Central memory CD4-positive, alpha-beta T cell (primary cell): Measurements from ENCODE around the gene EPB41L1.

Source experiments
- DNase-seq: peaks from one replicate; pipeline ENCODE4 v3.0.0; 2022
- total RNA-seq, 3 experiments: gene quantifications; one replicate each; lab custom pipeline; 2026; lab: John Stamatoyannopoulos, UW

Gene EPB41L1
- total RNA-seq = 0.21 to 0.58 (median 0.22) reads per million in 3 experiments

DNA sequence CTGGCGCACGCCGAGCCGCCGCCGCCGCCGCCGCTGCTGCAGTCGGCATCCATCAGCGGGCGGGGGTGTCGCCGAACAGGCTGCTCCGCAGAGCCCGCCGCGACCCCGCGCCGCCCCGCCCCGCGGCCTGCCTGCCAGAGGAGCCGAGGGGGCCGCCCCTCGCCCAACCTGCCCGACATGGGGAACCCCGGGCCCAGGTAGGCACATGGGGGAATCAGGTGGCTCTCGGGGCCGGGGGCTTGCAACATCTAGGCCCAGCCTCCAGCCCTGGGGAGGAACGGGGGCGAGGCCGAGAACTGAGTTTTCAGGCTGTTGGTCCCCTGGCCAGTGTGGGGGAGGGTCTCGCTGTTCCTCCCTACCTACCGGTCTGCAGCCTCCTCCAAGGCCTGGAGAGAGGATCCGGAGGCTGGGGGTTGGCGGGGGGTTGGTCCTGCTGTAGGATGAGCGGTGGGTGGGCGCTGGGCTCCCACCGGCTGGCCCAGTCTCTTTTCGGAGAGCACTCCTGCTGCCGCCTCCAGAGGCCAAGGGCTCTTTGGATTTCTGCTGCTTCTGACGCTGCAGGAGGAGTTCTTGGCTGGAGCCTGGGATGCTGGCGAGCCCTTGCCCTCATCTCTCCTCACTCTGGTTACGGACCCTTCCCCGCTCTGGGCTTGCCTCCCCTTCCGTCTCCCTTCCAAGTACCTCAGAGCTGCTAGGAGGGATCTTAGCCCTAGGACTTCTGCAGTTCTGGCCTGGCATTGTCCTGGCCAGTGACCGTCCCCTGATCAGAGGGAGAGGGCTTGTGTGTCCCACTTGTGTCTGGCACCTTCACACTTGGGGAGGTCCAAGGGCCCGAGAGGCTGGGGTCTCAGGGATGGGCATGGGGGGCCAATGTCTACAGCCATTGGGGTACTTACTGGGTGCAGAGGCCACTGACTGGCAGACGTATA, at the start of gene EPB41L1:
Gene EPB41L1 (plus strand): TSS at position 41 of the 929 bp plus-strand sequence. CDS start 19,038 bp downstream, outside the sequence.
- DNase-seq = no peak

DNA sequence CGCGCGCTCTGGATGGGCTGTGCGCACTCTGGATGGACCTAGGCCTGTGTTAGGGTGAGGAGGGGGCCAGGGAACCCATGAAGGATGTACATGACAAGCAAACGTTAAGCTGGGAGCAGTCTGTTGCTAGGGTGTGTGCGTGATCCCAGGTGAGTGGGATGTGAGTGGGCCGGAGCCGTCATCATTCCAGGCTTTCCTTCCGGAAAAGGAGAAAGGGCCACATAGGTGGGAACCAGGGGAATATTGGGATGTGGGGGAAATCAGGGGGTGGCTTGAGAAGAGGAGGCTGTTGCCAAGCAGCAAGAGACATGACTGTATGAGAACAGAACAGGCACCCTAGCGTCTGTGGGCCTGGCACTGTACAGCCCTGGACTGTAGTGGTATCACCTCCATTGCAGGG, 49.7 kb upstream of the EPB41L1 start:
- no peak for DNase-seq

DNA sequence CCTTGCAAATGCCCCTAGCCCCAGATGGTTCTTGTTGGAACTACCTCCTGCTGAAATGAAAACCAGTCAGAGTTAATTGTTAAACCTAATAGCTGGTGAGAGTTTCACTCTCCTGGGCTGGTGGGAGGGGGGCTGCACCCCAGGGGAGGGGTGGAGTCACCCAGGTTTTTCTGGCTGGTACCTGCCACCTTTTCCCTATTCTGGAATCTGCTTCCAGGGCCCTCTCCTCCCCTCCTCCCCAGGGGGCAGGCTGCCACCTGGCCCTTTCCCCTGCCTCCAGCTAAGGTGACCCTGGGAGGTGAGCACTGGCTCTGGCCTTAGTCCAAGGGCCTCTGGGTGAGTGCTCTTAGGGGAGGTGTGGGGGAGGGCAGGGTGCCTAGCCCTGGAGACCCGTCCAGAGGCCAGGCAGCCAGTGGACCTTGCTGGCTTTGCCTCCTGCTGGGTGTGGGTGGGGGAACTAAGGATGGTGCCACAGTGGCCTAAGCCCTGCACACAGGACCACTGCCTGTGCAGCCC, 48.8 kb upstream of the EPB41L1 start:
- no peak for DNase-seq

DNA sequence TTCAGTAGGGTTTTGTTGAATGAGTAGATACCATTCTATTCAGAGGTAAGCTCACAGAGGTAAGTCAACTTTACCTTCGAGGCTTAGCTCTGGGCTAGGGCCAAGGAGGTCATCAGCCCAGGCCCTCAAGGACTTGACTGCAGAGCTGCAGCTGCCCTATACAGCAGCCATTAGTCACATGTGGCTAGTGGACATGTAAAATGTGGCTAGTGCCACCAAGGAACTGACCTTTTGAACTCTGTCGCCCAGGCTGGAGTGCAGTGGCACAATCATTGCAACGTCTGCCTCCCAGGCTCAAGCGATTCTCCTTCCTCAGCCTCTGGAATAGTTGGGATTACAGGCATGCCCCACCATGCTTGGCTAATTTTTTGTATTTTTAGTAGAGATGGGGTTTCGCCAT, 47.9 kb upstream of the EPB41L1 start:
- no peak for DNase-seq

DNA sequence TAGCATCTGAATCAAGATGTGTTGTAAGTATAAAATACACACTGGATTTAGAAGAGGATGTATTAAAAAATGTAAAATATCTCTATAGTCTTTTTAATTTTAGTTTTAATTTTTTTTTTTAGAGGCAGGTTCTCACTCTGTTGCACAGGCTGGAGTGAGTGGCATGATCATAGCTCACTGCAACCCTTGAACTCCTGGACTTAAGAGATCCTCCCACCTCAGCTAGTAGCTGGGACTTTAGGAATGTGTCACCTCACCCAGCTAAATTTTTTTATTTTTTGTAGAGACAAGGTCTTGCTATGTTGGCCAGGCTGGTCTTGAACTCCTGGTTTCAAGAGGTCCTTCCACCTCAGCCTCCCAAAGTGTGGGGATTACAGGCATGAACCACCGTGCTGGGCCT, 46.7 kb upstream of the EPB41L1 start:
- no peak for DNase-seq

DNA sequence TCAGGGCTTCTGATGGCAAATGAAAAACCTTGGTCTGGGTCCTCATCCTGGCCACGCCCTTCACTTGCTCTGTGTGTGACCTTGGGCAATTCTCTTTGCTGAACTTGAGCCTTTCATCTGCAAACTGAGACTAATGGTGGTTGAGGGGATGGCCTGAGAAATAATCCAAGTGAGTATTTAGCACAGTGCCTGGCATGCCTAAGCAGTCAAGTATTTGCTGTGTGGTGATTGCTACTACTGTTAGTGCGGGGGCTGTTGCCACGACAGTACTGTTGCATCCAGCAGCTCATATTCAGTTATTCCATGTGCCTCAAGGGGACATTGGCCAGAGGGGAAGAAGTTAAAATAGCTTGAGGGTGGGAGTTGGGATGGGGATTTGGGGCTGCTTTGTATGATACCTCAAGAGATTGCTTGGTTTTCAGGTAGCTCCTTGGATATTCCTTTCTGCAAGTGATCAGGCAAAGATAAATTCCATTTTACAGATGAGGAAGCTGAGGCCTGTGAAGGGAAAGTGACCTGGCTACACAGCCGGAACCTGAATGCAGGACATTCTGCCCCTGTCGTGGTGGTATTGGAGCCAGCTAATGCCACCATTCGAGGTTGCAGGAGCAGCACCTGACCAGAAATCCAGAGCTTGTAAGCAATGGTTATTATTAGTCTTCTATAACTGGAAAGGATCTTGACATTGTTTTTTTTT, 45.1 kb upstream of the EPB41L1 start:
- no peak for DNase-seq

DNA sequence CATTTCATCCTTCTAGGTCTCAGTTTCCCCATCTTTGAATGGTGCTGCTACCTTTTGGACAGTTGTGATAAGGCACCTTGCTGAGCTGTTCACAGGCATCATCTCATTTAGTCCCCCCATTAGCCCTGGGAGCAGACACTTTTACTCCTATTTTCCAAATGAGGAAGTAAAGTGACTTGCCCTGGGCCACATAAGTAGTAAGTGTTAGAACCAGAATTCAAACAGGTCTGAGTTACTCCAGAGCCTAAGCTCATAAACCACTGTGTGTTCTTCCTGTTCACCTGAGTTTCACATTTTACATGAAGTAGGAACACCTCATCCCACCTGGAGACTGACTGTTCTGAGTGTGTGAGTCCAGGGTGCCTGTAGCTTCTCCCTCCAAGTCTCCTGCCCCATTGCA, 43.5 kb upstream of the EPB41L1 start:
- DNase-seq = no peak

DNA sequence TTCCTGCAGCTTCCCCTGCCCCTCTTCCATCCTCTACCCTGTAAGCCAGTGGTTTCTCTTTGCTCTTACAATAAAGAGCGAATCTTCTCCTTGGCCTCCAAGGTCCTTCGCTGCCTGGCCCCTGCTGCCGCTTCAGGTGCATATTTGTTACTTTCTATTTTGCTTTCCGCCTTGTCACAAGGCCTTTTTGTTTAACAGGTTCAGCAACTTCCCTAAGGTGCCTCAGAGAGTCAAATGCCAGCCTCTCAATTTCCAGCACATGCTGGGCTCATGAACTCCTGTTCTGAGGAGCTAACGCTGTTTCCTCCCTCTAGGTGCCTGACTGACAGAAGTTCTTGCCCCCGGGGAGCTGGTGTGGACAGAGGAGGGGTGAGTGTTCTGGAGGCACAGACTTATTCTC, 42.4 kb upstream of the EPB41L1 start:
- no peak for DNase-seq

DNA sequence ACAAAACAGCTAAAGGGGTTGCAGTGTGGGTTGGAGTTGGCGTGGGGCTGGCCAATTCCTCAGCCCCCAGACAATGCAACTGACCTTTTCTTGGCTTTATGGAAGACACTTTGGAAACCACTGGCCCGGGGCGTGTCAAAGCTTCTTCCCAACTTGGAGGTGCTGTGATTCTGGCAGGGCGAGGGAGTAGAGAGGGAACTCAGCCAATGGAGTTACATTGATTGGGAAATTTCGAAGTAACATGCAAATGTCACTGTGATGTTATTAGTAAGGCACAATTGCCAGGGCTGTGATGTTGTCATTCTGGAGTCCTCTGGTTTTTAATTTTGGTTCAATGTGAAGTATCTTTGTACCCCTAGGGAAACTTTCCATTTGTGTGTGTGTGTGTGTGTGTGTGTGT, 41.5 kb upstream of the EPB41L1 start:
- DNase-seq = no peak

DNA sequence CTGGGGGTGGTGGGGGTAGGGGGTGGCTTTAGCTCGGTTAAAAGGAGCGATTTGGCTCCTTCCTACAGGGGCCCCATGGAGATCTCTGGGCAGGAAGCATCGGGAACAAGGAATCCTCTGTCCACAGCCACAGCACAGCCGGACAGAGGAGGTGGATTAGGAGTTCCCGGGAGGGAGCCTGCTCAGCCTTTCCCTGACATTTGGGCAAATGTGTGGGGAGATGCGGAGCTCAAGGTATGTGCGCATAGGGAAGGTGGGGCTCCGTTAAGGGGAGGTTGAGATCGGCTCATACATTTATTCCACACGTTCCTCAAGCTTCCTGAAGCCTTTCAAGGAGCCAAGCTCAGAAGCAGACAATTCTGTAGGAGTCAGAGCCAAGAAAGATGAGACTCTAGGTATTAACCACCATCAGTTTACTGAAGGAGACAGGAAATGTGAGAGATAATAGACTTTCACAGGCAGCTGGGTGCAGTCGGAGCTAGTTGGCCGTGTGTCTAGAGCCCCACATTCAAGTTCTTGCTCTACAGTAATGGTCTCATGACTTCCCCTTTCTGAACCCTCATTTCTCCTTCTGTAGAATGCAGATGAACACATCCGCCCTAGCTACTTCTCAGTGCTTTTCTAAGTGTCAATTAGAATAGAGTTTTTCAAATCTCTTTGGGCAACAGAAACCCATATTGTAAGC, 40.8 kb upstream of the EPB41L1 start:
- DNase-seq = no peak

DNA sequence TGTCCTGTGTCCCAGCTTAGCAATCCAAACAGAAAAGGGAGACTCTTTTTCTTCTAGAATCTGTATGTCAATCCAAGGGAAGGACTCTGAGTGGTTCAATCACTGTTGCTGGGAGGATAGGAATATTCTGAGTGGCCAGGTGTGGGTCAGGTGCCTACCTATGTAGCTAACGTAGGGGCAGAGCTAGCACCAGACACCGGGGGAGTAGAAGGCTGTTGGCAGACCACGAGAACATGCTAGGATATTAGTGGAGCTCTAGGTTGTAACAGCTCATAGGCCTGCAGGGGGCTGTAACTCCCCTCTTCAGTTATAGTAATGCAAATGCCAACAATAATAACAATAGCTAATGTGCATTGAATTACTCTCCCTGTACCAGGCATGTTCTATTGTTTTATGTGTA, 39.8 kb upstream of the EPB41L1 start:
- DNase-seq = no peak

DNA sequence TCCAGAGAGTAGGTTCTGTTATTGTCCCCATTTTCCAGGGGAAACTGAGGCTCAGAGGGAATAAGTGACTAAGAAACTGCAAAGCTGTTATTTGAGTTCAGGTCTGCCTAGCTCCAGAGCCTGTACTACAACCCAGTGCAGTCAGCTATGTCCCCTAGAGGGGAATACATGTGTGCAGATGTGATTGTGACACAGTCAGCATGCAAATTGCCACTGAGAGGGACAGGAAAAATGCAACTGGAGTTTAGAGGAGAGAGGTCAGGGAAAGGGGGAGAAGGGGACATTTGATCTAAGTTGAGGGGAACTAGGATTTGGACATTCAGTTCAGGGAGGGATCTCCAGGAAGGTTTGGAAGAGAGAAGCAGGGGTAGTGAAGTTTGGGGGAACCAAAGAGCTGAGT, 38.6 kb upstream of the EPB41L1 start:
- no peak for DNase-seq

DNA sequence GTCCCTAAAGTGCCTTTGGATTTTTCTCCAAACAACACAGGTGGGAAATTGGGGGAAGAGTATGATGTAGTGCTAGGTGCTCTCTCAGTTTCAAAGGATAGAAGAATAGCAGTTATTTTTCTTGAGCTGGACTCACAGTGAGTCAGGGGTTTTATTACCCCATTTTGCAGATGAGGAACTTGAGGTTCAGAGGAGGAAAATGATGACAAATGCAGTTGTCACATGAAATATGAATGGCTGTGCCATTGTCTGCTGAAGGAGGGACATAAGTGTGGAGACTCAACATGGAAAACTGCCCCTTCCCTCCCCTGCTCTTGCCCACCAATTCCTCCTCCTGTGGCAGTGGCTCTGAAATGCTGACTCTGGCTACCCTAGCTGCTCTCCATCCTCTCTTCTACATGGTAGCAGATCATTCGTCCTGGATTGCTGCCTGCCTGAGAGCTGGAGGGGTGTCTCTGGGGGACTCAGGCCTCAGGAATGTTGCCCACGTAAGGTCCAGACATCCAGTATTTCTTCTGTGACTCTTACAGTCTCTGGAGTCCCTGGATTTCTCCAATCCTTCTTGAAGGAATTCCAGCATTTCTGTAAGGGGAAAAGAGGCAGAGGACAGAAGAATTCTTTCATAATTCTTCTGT, 37.6 kb upstream of the EPB41L1 start:
- DNase-seq = no peak

DNA sequence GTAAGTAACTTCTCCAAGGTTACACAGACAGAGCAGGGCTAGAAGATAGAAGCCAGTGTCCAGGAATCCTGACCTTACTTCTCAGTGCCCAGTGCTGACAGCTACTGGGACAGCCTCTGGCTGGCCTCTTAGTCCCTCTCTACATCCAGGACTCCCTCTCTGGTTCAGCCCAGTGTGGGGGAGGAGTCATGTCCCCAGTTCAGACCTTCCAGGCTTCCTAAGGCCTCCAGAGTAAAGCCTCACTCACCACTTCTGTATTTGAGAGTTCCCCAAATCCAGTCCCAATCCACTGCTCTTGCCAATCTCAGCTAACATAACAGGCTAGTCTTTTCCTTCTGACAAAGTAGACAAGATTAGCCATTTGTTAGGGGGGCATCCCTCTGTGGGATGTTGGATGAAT, 36.9 kb upstream of the EPB41L1 start:
- DNase-seq = no peak

DNA sequence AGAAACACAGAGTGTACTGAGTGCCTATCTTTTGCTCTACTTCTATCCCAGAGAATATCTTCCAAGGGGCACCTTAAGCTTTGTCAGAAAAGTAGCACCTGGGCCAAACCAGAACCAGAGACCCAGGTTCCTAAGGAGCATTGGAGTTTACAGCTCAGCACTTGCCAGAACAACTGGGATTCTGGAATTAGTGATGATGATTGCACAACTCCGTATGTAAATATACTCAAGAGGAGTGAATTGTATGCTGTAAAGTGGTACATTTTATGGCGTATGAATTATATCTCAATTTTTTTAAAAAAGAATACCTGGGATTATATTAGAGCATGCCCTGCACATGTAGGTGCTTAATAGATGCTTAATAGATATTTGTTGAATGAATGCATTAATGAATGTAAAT, 36.2 kb upstream of the EPB41L1 start:
- DNase-seq = no peak

DNA sequence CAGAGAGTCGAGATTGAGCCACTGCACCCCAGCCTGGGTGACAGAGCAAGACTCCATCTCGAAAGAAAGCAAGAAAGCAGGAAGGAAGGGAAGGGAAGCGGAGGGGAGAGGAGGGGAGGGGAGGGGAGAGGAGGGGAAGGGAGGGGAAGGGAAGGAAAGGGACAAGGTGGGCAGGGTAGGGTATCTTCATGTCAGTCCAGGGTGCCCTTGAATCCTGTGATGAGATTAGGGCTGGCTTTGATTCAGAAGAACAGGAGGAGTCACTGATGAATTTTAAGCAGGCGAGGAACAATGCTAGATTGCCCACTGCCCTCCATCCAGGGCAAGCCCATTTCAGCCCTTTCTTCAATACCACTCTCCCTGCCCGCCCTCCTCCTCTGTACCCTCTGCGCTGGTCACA, 35.0 kb upstream of the EPB41L1 start:
- no peak for DNase-seq

DNA sequence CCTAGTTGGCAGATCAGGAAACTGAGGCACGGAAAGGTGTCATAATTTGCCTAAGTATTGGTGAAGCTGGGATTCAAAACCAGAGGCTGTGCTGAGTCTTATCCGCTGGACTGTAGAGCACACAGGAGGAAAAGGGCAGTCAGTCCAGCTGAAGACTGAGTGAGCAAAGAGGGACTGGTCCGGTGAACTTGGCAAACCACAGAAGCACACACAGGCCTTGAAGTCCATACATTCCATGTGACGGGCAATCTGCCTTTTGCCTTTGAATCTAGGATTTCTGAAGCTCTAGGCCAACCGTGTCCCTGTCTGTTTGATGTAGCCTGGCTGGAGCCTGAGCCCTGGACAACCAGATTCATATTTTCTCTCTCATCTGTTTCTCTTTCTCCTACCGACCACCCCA, 34.3 kb upstream of the EPB41L1 start:
- DNase-seq = no peak

DNA sequence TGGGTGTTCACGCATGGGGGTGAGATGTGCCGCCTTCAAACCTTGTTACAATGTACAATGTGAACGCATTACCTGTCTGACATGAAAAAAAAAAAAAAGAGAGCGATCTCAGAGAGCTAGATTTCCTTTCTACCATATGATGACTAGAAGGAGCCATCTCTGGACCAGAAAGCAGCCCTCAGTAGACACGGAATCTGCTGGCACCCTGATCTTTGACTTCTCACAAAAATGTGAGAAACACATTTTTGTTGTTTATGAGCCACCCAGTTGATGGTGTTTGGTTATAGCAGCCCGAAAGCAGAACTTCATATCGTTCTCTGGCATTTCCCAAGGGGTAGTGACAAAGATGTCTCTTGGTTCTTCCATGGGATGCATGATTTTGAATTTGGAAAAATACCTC, 33.5 kb upstream of the EPB41L1 start:
- no peak for DNase-seq

DNA sequence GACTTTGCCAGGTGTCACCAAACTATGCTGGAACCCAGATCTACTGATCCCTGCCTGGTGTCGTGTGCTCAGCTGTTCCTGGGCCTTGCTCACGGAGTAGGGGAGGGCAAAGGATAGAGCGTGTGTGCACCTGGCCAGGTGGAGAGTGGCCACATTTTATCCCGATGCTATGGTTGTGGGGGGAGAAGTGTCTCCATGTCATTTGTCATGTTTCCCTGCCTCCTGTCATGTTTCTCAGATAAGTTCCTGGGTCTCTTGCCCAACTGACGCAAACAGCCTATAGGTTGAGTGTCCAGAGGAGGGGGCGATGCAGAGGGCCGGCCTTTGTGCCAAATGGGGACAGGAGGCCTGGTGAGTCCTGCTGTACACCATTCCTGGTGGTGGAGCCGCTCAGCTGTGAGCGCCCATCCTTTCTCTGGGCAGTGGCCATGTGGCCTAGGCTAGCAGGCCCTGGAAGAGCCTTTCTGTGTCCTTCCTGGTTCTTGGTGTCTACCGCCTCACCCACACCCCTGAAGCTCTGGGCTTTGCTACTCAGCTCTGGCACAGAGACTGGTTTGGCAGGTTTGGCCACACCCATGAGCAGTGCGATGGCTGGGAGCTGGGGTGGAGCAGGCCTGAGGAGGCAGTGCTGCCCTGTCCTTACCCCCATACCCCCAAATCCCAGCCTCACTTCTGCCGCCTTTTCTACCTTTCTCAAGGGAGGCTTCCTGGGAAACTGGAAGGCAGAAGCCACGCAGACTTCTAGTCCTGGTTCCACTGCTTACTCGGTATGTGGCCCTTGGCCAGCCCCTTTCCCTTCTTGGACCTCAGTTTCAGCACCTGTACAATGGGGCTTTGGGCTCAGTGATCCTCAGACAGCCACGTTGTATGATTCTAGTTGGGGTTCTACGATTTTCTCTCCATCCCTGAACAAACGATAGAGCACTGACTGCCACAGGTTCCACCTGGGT, 32.3 kb upstream of the EPB41L1 start:
- DNase-seq = no peak

DNA sequence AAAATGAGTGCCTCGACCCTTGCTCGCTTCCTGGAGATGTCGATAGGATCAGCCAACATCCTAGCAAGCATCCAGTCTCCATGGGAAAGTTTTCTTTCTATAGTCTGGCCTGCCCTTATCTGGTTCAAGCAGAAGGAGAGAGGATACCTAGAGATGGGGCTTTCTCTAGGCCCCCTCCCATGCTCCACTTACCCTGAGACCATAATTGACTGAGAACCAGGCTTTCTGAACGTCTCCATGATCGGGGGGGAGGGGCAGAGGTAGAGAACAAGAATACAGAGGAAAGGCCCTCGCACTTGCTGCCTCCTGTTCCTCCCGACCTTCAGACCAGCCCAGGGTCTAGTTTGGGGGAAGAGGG, 31.6 kb upstream of the EPB41L1 start:
- no peak for DNase-seq

DNA sequence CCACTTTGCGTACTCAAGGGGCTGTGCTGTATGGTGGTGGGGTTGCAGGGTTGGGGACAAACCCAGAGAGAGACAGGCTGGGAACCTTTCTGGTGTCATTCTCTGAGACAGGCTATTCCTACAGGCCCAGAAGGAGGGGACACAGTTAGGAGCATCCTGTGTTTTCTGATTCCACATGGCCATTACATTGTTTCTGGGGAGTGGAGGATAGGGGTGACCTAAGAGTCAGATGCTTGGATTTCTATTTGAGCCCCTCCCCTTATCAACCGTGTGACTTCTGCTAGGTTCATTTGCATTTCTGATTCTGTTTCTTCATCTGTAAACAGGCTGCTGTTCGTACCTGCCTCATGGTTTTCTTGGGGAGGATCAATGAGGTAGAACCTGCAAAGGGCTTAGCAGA, 29.4 kb upstream of the EPB41L1 start:
- no peak for DNase-seq
